Stomach smooth muscle (tissue), 2 donors: Measurements from ENCODE around the gene ZDHHC12.

Source experiments
- H3K27ac ChIP-seq: one replicate; pipeline ENCODE4 v1.7.0; 2013; ENCODE audit warnings: mild to moderate bottlenecking, low read length, inconsistent platforms
- H3K27me3 ChIP-seq, 2 donors: one replicate each; pipeline ENCODE4 v1.7.0; 2013; ENCODE audit warnings: low read length in 2 of 2; ENCODE audit not compliant: insufficient read depth in 2 of 2, control insufficient read depth in 1 of 2
- H3K36me3 ChIP-seq, 2 donors: one replicate each; pipeline ENCODE4 v1.7.0; 2013; ENCODE audit warnings: low read length in 2 of 2; ENCODE audit not compliant: control insufficient read depth in 2 of 2, insufficient read depth in 2 of 2
- H3K4me1 ChIP-seq: one replicate; pipeline ENCODE4 v1.7.0; 2013; ENCODE audit warnings: low read length; ENCODE audit not compliant: control insufficient read depth, insufficient read depth
- H3K4me3 ChIP-seq, 2 donors: one replicate each; pipeline ENCODE4 v1.7.0; 2013; ENCODE audit warnings: low read length in 2 of 2
- H3K9ac ChIP-seq, 2 donors: one replicate each; pipeline ENCODE4 v1.7.0; 2013; ENCODE audit warnings: low read length in 2 of 2, mild to moderate bottlenecking in 1 of 2
- H3K9me3 ChIP-seq, 2 donors: one replicate each; pipeline ENCODE4 v1.7.0; 2013; ENCODE audit warnings: low read length in 2 of 2; ENCODE audit not compliant: control insufficient read depth in 2 of 2
- donor health status: healthy.
- donor health status: Pancreatic carcinoma.

ZDHHC12 gene, protein sequence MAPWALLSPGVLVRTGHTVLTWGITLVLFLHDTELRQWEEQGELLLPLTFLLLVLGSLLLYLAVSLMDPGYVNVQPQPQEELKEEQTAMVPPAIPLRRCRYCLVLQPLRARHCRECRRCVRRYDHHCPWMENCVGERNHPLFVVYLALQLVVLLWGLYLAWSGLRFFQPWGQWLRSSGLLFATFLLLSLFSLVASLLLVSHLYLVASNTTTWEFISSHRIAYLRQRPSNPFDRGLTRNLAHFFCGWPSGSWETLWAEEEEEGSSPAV

DNA sequence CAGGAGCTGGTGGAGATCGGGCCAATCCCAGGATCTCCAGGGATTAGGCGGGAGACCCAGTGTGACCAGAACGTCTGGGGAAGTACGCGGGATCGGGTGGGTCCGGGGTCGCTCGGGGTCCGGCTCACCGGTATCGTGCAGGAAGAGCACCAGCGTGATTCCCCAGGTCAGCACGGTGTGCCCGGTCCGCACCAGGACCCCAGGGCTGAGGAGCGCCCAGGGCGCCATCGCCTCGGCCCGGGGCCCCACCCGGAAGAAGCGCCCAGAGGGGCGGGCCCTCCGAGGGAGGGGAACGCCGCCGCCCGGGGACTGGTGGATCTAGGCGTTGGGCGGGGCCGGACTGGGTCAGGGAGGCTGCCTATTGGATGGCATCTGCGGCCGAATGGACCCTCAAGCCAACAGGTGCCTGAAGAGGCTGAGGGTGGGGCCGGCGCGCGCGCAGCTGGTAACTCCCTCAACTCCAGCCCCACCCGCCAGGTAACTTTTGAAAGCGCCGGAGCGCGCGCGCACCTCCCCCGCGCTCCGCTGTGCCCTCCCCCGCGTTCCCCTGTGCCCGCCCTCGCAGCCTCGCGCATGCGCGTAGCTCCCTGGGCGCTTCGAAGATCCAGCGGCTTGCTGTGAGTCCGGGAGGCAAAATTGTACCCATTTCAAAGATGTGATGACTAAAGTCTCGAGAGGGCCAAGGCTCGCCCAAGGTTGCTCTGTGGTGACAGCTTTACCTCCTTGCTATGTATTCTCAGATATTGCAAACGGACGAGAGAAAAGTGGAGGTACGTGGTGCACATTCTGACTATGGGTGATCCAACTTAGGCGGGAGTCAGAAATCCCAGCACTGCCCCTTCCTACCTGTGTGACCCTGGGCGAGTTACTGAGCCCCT, at the start of gene ZDHHC12:
Gene ZDHHC12, minus strand, starts transcription at position 262 of the 878 bp plus-strand sequence. Its CDS starts 34 bp downstream, at position 228.
- Histone ChIP-seq H3K9ac (peak within 1 kb of the TSS; percentile 59 to 75), H3K4me1 (peaks cover 15% of the 10 kb centered on the region), H3K27ac (peak within 1 kb of the TSS; percentile 70), H3K36me3 (no peaks in the 10 kb centered on the region), H3K9me3 (no peaks in the 10 kb centered on the region), H3K4me3 (peak within 1 kb of the TSS; percentile 84 to 86), H3K27me3 (no peaks in the 10 kb centered on the region)

GRCh38 chr9:128773049-128773448, 49.1 kb upstream of the ZDHHC12 start:
- H3K27ac ChIP-seq: no peak overlapping the region
- H3K27me3 ChIP-seq: no peaks in the 10 kb centered on the region
- peaks cover 21% of the 10 kb centered on the region for H3K4me1 ChIP-seq
- no peaks in the 10 kb centered on the region for H3K9me3 ChIP-seq
- peaks cover 0 to 2% of the 10 kb centered on the region in 2 donors for H3K36me3 ChIP-seq
- H3K9ac ChIP-seq: no peak overlapping the region
- no peak overlapping the region for H3K4me3 ChIP-seq

DNA sequence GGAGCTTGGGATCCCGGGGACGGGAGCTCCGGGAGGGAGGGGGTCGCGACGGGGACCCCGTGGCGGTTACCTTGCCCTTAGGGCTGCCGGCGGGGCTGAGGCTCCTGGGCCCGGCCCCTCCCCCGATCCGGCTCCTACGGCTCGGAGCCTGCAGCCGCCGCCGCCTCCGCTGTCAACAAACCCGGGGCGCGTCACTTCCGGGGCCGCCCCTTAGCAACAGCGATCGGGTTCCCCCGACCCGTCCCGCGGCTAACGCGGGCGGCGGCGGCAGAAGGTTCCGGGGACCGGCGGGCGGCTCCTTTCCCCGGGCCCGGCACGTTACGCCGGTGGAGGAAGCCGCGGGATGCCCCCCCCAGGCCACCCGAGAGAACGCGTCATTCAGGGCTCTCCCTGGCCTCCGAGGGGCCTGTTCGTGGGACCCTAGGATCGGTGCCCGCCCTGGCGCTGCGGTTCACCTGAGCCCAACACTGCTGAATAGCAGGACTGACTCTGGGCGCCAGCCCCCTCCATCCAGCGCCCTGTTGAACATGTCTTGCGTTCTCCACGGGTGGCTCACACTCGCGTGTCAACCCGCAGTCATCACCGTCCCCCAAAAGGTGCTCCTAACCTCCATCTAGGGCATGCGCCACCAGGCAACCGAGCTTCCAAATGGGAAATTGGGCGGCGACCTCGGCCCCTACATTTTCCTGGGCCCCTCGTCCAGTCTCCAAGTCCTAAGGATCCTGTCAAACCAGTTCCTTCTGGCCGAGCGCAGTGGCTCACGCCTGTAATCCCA, 48.0 kb upstream of the ZDHHC12 start, which contains the start of gene ZER1:
Gene ZER1, minus strand, starts transcription at position 183 of the 775 bp plus-strand sequence. CDS start 16,362 bp downstream, outside the sequence.
- peaks cover 0 to 7% of the 10 kb centered on the region in 2 donors for H3K36me3 ChIP-seq
- H3K9ac ChIP-seq: peak within 1 kb of the TSS; percentile 96
- no peaks in the 10 kb centered on the region for H3K27me3 ChIP-seq
- H3K27ac ChIP-seq: peak within 1 kb of the TSS; percentile 88
- H3K9me3 ChIP-seq: no peaks in the 10 kb centered on the region
- peaks cover 21% of the 10 kb centered on the region for H3K4me1 ChIP-seq
- peak within 1 kb of the TSS; percentile 98 to 99 for H3K4me3 ChIP-seq

DNA sequence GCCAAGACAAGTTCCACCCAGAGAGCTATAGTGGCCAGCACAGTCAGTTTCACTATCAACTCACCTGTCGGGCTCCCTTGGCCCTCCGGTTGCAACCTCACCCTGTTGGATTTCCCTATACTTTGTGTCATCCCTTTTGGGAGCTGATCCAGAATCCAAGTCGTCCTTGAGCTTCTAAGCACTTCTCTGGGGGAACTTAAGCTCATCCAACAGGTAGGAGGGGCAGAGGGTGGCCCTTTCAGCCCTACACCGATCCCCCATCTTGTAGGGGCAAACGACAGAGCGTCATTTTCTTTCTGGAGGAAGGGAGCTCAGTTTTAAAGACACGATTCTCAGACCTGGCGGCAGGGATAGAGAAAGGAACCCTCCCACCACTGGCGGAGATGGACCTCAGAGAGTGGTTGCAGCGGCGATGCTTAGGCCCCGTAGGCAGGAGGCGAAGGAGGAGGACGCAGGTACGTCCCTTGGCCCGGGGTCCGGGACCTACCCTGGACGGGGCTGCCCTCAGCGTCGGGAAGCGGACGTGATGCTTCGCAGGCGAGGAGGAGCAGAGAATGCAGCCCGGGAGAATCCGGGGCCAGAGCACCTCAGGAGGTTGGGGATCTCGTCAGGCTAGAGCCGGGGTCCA, 47.3 kb upstream of the ZDHHC12 start:
- H3K36me3 ChIP-seq: peaks cover 0 to 7% of the 10 kb centered on the region in 2 donors
- peak overlapping the region; percentile 88 for H3K27ac ChIP-seq
- no peaks in the 10 kb centered on the region for H3K9me3 ChIP-seq
- peak overlapping the region; percentile 96 for H3K9ac ChIP-seq
- H3K4me3 ChIP-seq: peak overlapping the region; percentile 98 to 99
- peaks cover 21% of the 10 kb centered on the region for H3K4me1 ChIP-seq
- H3K27me3 ChIP-seq: no peaks in the 10 kb centered on the region

- no peaks in the 10 kb centered on the region for H3K9me3 ChIP-seq
- H3K27me3 ChIP-seq: no peaks in the 10 kb centered on the region
- peak overlapping the region; percentile 96 for H3K9ac ChIP-seq
- peaks cover 0 to 7% of the 10 kb centered on the region in 2 donors for H3K36me3 ChIP-seq
- H3K27ac ChIP-seq: peak overlapping the region; percentile 88
- peaks cover 21% of the 10 kb centered on the region for H3K4me1 ChIP-seq
- peak overlapping the region; percentile 98 to 99 for H3K4me3 ChIP-seq
Measured at GRCh38 chr9:128770286-128771030, 46.5 kb upstream of the ZDHHC12 start.

DNA sequence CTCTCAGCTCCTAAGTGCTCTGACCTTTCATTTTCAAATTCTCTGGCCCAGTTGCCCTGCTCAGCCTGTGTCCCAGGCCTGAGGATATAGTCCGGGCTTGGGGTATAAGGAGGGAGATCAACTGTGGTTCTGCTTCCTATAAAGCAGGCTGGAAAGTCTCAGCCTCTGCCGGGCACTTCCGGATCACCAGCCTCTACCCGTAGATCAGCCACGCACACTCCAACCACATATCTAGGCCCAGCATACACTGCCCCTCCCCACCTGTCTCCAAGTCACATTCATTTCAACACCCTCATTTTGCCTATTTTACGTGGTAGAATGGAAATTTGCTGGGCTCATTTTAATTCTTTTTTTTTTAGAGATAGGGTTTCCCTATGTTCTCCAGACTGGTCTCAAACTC, 44.7 kb upstream of the ZDHHC12 start:
- peak overlapping the region in 1 of 2 donors; percentile 9 for H3K9ac ChIP-seq
- peaks cover 23% of the 10 kb centered on the region for H3K4me1 ChIP-seq

GRCh38 chr9:128765499-128765898, 41.6 kb upstream of the ZDHHC12 start:
- Histone ChIP-seq H3K27ac (no peak overlapping the region), H3K9me3 (no peaks in the 10 kb centered on the region), H3K9ac (peak overlapping the region in 1 of 2 donors; percentile 5), H3K4me3 (no peak overlapping the region), H3K36me3 (peaks cover 6 to 12% of the 10 kb centered on the region in 2 donors), H3K4me1 (peaks cover 12% of the 10 kb centered on the region), H3K27me3 (no peaks in the 10 kb centered on the region)

More for the DNA sequence above, 44.7 kb upstream of the ZDHHC12 start:
- Histone ChIP-seq H3K36me3 (peaks cover 6 to 10% of the 10 kb centered on the region in 2 donors), H3K27me3 (no peaks in the 10 kb centered on the region), H3K9me3 (no peaks in the 10 kb centered on the region), H3K4me3 (no peak overlapping the region), H3K27ac (no peak overlapping the region)

DNA sequence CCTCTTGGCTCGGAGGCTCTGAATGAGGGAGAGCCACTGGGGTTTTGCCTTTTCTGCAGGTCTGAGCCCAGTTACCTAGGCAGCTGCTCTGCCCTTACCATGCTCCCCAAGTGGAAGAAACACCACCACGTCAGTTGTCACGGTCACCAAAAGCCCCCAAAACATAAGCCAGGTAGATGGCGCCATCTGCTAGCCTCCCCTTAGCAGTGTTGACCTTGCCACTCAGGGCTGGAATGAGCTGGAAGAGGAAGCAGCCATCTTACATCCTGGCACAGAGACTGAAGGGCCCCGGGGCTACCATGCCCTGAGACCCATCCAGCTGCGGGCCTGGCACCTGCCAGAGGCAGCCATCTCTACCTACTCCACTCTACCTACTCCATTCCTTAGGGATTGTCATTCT, 40.4 kb upstream of the ZDHHC12 start:
- H3K36me3 ChIP-seq: peaks cover 6 to 12% of the 10 kb centered on the region in 2 donors
- peaks cover 8% of the 10 kb centered on the region for H3K4me1 ChIP-seq
- H3K4me3 ChIP-seq: no peak overlapping the region
- H3K27ac ChIP-seq: no peak overlapping the region
- no peak overlapping the region for H3K9ac ChIP-seq
- H3K9me3 ChIP-seq: no peaks in the 10 kb centered on the region
- H3K27me3 ChIP-seq: no peaks in the 10 kb centered on the region

GRCh38 chr9:128762671-128763449, 38.9 kb upstream of the ZDHHC12 start:
- no peak overlapping the region for H3K27ac ChIP-seq
- H3K4me1 ChIP-seq: peaks cover 2% of the 10 kb centered on the region
- peak overlapping the region; percentile 15 to 42 for H3K9ac ChIP-seq
- H3K27me3 ChIP-seq: no peaks in the 10 kb centered on the region
- H3K4me3 ChIP-seq: no peak overlapping the region
- no peaks in the 10 kb centered on the region for H3K9me3 ChIP-seq
- H3K36me3 ChIP-seq: peaks cover 6 to 10% of the 10 kb centered on the region in 2 donors
